Suprapubic skin (tissue), 4 donors: ENCODE results near the gene XIAP. TPM values are rescaled to one million over a fixed set of nuclear protein-coding genes. Genes with fewer than 3 reads are reported as not detected.
"Not testable (repeated sequence)": the region's sequence is repeated elsewhere in the genome, so short reads cannot be mapped to it uniquely, and the experiment has no call there.

Experiments
- DNase-seq, 2 donors: peaks; one replicate each; pipeline ENCODE4 v3.0.0-alpha.2; 2019; ENCODE audit warnings: low spot score in 2 of 2
- H3K27ac ChIP-seq: fragments of 200-600 bp; sonication (generic); one replicate; pipeline ENCODE4 v1.5.1; 2019
- H3K27me3 ChIP-seq: fragments of 200-600 bp; sonication (generic); one replicate; pipeline ENCODE4 v1.5.1; 2019
- H3K36me3 ChIP-seq: fragments of 200-600 bp; sonication (generic); one replicate; pipeline ENCODE4 v1.5.1; 2019
- H3K4me1 ChIP-seq: fragments of 200-600 bp; sonication (generic); one replicate; pipeline ENCODE4 v1.5.1; 2019
- H3K4me3 ChIP-seq: fragments of 200-600 bp; sonication (generic); one replicate; pipeline ENCODE4 v1.5.1; 2019; ENCODE audit warnings: mild to moderate bottlenecking
- H3K9me3 ChIP-seq: fragments of 200-600 bp; sonication (generic); one replicate; pipeline ENCODE4 v1.5.1; 2019
- CTCF ChIP-seq, 2 donors: fragments of 200-600 bp in 1 of 2; fragments of 450-650 bp in 1 of 2; sonication (generic) in 1 of 2; IDR thresholded peaks; one replicate each; pipeline ENCODE4 v1.5.1; 2016 to 2019; ENCODE audit warnings: antibody characterized with exemption in 2 of 2, mild to moderate bottlenecking in 1 of 2, moderate library complexity in 1 of 2
- EP300 ChIP-seq: sonication (generic); formaldehyde crosslinking; IDR thresholded peaks from one replicate; pipeline ENCODE4 v1.6.1; 2017; ENCODE audit warnings: antibody characterized with exemption
- POLR2A ChIP-seq, 2 donors: fragments of 450-650 bp; IDR thresholded peaks; one replicate each; pipeline ENCODE4 v1.6.1; 2017; ENCODE audit warnings: antibody characterized with exemption in 2 of 2, mild to moderate bottlenecking in 2 of 2, moderate library complexity in 2 of 2
- POLR2AphosphoS5 ChIP-seq, 3 donors: sonication (generic); formaldehyde crosslinking; IDR thresholded peaks; one replicate each; pipeline ENCODE4 v1.6.1; 2017; ENCODE audit warnings: antibody characterized with exemption in 3 of 3
- WGBS: methylation state at CpG from one replicate; pipeline ENCODE4 v1.1.5; 2018; 5-methylcytosine and 5-hydroxymethylcytosine counted together
- total RNA-seq, 4 donors: library from RNA; depleted of rRNA; stranded (reverse); fragments of >200 nt; gene quantifications; one replicate each; pipeline ENCODE4 v1.1.0, GENCODE V29; 2016

XIAP gene
- total RNA-seq, 4 donors from 2014 or later = 20.9 to 27.6 (median 24.4) TPM

GRCh38 chrX:123822965-123823364, 36.9 kb upstream of the XIAP start:
- no peak for DNase-seq
- H3K9me3 ChIP-seq = no peaks in the 10 kb centered on the region
- TF ChIP-seq CTCF (IDR thresholded peaks at IDR 0.05) (no peak), POLR2A (IDR thresholded peaks at IDR 0.05) (no peak), POLR2AphosphoS5 (IDR thresholded peaks at IDR 0.05) (no peak), EP300 (no peak)
- H3K4me3 ChIP-seq = no peak overlapping the region
- H3K4me1 ChIP-seq = no peaks in the 10 kb centered on the region
- H3K27ac ChIP-seq = no peak overlapping the region
- no peaks in the 10 kb centered on the region for H3K27me3 ChIP-seq
- no peaks in the 10 kb centered on the region for H3K36me3 ChIP-seq
- 60% methylated on average over 1 of the region's 1 CpG for WGBS

DNA sequence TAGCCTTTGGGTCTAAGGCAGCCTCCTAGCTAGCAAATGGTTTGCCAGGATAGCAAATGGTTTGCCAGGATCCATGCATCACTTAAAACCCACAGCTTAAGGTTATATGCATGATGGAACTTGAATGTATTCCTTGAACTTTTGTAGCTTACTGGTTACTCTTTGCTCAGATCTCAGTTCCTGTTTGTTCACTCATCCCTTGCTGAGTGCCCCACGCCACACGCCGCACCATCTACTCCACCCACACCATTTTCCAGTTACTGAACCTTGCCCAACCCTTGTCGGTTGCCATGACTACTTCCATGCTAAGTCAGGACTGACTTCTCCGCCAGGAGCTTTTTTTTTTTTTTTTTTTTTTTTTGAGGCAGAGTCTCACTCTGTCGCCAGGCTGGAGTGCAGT, 29.5 kb upstream of the XIAP start:
- 52% methylated on average over 6 of the region's 6 CpGs for WGBS
- no peak overlapping the region for H3K27ac ChIP-seq
- H3K4me1 ChIP-seq = no peaks in the 10 kb centered on the region
- H3K36me3 ChIP-seq = no peaks in the 10 kb centered on the region
- TF ChIP-seq CTCF (IDR thresholded peaks at IDR 0.05) = no peak
- no peak for TF ChIP-seq EP300
- TF ChIP-seq POLR2A (IDR thresholded peaks at IDR 0.05) = no peak
- no peak for TF ChIP-seq POLR2AphosphoS5 (IDR thresholded peaks at IDR 0.05)
- no peaks in the 10 kb centered on the region for H3K27me3 ChIP-seq
- no peaks in the 10 kb centered on the region for H3K9me3 ChIP-seq
- no peak for DNase-seq
- H3K4me3 ChIP-seq = no peak overlapping the region

GRCh38 chrX:123833387-123833786, 26.5 kb upstream of the XIAP start:
- Histone ChIP-seq H3K4me3 (no peak overlapping the region), H3K27ac (no peak overlapping the region), H3K36me3 (no peaks in the 10 kb centered on the region), H3K9me3 (no peaks in the 10 kb centered on the region), H3K4me1 (peaks cover 4% of the 10 kb centered on the region), H3K27me3 (no peaks in the 10 kb centered on the region)
- 60% methylated on average over 7 of the region's 7 CpGs for WGBS
- DNase-seq = no peak
- TF ChIP-seq POLR2A (IDR thresholded peaks at IDR 0.05) (no peak), CTCF (IDR thresholded peaks at IDR 0.05) (peak; percentile 54 to 59), EP300 (no peak), POLR2AphosphoS5 (IDR thresholded peaks at IDR 0.05) (no peak)

- no peaks in the 10 kb centered on the region for H3K27me3 ChIP-seq
- H3K36me3 ChIP-seq = no peaks in the 10 kb centered on the region
- H3K9me3 ChIP-seq = no peaks in the 10 kb centered on the region
- H3K4me1 ChIP-seq = peaks cover 4% of the 10 kb centered on the region
- no peak overlapping the region for H3K27ac ChIP-seq
- no peak for DNase-seq
- no peak for TF ChIP-seq CTCF (IDR thresholded peaks at IDR 0.05)
- no peak for TF ChIP-seq POLR2A (IDR thresholded peaks at IDR 0.05)
- no peak for TF ChIP-seq EP300
- no peak for TF ChIP-seq POLR2AphosphoS5 (IDR thresholded peaks at IDR 0.05)
- no peak overlapping the region for H3K4me3 ChIP-seq
- WGBS = 65% methylated on average over 1 of the region's 1 CpG
Observed at GRCh38 chrX:123834116-123834515, 25.7 kb upstream of the XIAP start.

- peaks cover 4% of the 10 kb centered on the region for H3K4me1 ChIP-seq
- H3K36me3 ChIP-seq = no peaks in the 10 kb centered on the region
- no peaks in the 10 kb centered on the region for H3K9me3 ChIP-seq
- H3K27me3 ChIP-seq = no peaks in the 10 kb centered on the region
- TF ChIP-seq POLR2AphosphoS5 (IDR thresholded peaks at IDR 0.05) = no peak
- no peak for TF ChIP-seq CTCF (IDR thresholded peaks at IDR 0.05)
- TF ChIP-seq POLR2A (IDR thresholded peaks at IDR 0.05) = no peak
- no peak for DNase-seq
- no peak overlapping the region for H3K4me3 ChIP-seq
- WGBS = 54% methylated on average over 6 of the region's 6 CpGs
- H3K27ac ChIP-seq = no peak overlapping the region
Observed at GRCh38 chrX:123835661-123836371, 24.0 kb upstream of the XIAP start.

DNA sequence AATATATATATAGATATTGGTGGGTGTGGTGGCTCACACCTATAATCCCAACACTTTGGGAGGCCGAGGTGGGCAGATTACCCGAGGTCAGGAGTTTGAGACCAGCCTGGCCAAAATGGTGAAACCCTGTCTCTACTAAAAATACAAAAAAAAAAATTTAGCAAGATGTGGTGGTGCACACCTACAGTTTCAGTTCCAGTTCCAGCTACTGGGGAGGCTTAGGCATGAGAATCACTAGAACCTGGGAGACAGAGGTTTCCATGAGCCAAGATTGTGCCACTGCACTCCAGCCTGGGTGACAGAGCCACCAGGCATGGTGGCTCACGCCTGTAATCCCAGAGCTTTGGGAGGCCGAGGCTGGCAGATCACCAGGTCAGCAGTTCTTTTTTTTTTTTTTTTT, 14.7 kb upstream of the XIAP start:
- H3K36me3 ChIP-seq, H3K4me3 ChIP-seq, DNase-seq, H3K4me1 ChIP-seq, H3K27me3 ChIP-seq, H3K27ac ChIP-seq, H3K9me3 ChIP-seq: not testable (repeated sequence)
- WGBS = 69% methylated on average over 4 of the region's 4 CpGs
